GM12892 (cell line): ENCODE data around the gene HSPB2.

ENCODE experiments used
- DNase-seq: peaks from one replicate; pipeline ENCODE4 v3.0.0; 2011; ENCODE audit not compliant: insufficient read length
- FAIRE-seq: peaks from 2 replicates; lab custom pipeline; 2011; peaks lifted over from hg19 to GRCh38; lab: Jason Lieb, UNC
- POLR2A ChIP-seq: IDR thresholded peaks from 2 replicates; pipeline ENCODE4 v1.6.1; 2011; ENCODE audit warnings: low read depth, low read length, control low read depth
- POLR2AphosphoS5 ChIP-seq: IDR thresholded peaks from 2 replicates; pipeline ENCODE4 v1.6.1; 2011; ENCODE audit warnings: low read depth, low read length, control low read depth
- TAF1 ChIP-seq: IDR thresholded peaks from 2 replicates; pipeline ENCODE4 v1.6.1; 2011; ENCODE audit warnings: low read depth, mild to moderate bottlenecking, control low read depth, low read length, borderline replicate concordance

HSPB2 gene

DNA sequence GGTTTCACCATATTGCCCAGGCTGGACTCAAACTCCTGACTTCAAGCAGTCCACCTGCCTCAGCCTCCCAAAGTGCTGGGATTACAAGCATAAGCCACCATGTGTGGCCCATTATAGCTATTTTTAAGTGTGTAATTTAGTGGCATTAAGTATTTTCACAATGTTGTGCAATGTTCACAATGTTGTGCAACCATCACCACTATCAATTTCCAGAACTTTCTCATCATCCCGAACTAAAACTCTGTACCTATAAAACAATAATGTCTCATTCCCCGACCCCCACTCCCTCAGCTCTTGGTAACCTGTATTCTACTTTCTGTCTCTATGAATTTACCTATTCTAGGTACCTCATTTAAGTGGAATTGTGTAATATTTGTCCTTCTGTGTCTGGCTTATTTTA, 25.7 kb upstream of the HSPB2 start:
- no peak for DNase-seq
- TF ChIP-seq TAF1: no peak
- no peak for FAIRE-seq

- FAIRE-seq (no peak), DNase-seq (no peak)
- TF ChIP-seq POLR2AphosphoS5: no peak
- no peak for TF ChIP-seq TAF1
- no peak for TF ChIP-seq POLR2A
Observed at GRCh38 chr11:111905411-111905810, 7.1 kb upstream of the HSPB2 start.

DNA sequence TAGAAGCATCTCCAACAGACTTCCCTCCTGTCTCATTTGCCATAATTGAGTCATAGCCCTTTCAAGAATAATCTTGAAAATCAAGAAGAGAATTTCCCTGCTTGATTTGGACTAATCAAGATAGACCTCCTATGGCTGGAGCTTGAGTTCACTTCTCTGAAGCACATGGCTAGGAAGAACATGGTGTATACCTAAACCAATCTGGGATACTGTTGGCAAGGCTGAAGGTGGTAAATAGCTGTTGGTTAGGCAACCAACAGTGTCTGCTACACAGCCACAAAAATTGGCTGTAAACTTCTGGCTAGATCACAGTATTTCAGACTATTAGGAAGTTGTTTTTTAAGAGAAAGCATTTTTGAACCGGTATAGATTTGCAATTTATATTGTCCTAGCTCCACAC, 5.9 kb upstream of the HSPB2 start:
- DNase-seq (no peak), FAIRE-seq (no peak)
- TF ChIP-seq POLR2AphosphoS5: no peak
- TF ChIP-seq TAF1: no peak
- TF ChIP-seq POLR2A: no peak

- DNase-seq (no peak), FAIRE-seq (no peak)
- no peak for TF ChIP-seq TAF1
- no peak for TF ChIP-seq POLR2A
- TF ChIP-seq POLR2AphosphoS5: no peak
Observed at GRCh38 chr11:111908639-111909305, 3.8 kb upstream of the HSPB2 start.

GRCh38 chr11:111909378-111909777, 3.2 kb upstream of the HSPB2 start:
- TF ChIP-seq POLR2AphosphoS5 (no peak), TAF1 (no peak), POLR2A (no peak)
- FAIRE-seq (no peak), DNase-seq (no peak)

DNA sequence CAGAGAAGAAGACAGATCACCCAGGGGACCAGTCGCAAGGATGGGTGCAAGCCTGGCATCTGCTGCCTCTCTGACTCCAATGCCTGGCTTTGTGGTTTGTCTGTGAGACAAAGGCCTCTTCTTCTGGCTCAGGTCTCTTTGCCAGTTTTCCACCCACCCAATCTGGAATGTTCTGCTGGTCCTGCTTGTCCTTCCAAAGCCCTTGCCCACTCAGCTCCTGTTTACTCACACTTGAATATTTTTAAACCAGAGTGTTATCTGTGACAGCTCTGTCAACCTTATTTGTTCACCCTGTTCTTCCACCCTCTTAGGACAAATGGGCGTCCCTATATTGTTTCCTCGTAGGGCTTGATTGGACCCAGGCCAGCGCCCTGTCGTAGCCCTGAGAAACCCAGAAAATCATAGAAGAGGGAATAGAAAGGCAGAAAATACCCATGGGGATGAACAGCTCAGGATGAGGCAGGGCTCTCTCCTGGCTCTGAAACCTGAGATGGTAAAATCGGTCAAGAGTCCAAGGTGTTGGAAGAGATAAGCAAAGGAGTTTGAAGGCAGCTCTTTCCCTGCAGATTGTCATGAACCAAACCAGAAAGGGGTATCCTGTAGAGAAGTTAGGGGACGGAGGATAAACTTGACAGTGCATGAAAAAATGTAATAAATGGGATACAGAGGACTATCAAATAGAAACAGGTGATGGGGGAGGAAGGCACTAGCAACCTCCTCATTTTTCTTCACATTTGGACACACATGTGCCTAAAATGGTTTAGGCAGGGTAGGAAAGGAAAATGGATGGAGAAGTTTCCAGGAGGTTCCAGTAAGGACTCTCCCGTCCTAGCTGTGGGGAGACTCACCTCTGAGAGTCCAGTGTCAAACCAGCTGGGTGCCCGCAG, 1.6 kb upstream of the HSPB2 start:
- FAIRE-seq (no peak), DNase-seq (no peak)
- TF ChIP-seq POLR2A (no peak), POLR2AphosphoS5 (no peak), TAF1 (no peak)

- TF ChIP-seq TAF1 (no peak), POLR2AphosphoS5 (no peak), POLR2A (no peak)
- FAIRE-seq: no peak
- no peak for DNase-seq
Observed at GRCh38 chr11:111911563-111912401, 752 bp upstream of the HSPB2 start, which contains the start of gene CRYAB. Gene CRYAB (minus strand): TSS chr11:111911770. CDS start chr11:111911724, 46 bp downstream.

DNA sequence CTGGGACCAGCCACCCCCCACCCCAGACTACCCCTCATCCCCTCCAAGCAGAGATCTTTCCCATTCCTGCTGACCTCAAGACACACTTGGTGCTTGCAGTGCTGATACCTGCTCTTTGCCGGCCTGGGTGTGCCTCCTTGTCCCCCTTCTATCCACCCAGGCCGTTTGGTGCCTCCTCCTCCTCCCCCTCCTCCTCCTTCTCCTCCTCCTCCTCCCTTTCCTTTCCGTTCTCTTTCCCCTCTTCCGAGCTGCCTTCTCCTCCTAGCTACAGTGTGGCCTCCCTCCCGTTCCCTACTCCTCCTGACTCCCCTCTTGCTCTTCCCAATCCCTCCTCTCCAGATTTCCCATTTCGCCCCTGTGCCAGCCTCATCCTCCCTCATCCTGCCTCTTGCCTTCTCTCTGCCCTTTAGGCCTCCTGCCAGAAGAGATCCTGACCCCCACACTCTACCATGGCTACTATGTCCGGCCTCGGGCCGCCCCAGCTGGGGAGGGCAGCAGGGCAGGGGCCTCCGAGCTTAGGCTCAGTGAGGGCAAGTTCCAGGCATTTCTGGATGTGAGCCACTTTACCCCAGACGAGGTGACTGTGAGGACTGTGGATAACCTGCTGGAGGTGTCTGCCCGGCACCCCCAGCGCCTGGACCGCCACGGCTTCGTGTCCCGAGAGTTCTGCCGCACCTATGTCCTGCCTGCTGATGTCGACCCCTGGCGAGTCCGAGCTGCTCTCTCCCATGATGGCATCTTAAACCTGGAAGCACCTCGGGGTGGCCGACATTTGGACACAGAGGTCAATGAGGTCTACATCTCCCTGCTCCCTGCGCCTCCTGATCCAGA, 712 bp downstream of the HSPB2 start:
- TF ChIP-seq POLR2AphosphoS5 (no peak), POLR2A (no peak), TAF1 (no peak)
- DNase-seq (no peak), FAIRE-seq (no peak)

- DNase-seq (no peak), FAIRE-seq (no peak)
- TF ChIP-seq TAF1 (no peak), POLR2A (no peak), POLR2AphosphoS5 (no peak)
Observed at GRCh38 chr11:111913997-111914396, 1.5 kb downstream of the HSPB2 start.

- TF ChIP-seq TAF1 (no peak), POLR2AphosphoS5 (no peak), POLR2A (no peak)
- DNase-seq (no peak), FAIRE-seq (no peak)
Observed at GRCh38 chr11:111916768-111917167, 4.2 kb downstream of the HSPB2 start.

DNA sequence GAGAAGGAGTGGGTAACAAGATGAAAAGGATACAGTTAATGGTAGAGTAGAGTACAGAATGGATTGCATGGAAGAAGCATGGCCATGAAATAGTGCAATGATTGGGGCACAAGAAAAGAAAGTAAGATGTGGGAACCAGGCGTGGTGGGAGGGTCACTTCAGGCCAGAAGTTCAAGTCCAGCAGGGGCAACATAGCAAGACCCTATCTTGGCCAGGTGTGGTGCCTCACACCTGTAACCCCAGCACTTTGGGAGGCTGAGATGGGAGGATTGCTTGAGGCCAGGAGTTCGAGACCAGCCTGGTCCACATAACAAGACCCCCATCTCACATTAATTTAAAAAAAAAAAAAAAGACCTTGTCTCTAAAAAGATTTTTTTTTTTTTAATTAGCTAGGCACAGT, 4.8 kb downstream of the HSPB2 start:
- FAIRE-seq (no peak), DNase-seq (no peak)
- TF ChIP-seq TAF1 (no peak), POLR2AphosphoS5 (no peak), POLR2A (no peak)
